Endodermal cell (in vitro differentiated cells): ENCODE data around the gene PPIA. TPM values are rescaled to one million over a fixed set of nuclear protein-coding genes. Genes with fewer than 3 reads are reported as not detected.
"Not testable (repeated sequence)": the region's sequence is repeated elsewhere in the genome, so short reads cannot be mapped to it uniquely, and the experiment has no call there.

Experiments used
- DNase-seq: peaks from one replicate; pipeline ENCODE4 v3.0.0-alpha.2; 2017
- H3K27ac ChIP-seq: 2 replicates; pipeline ENCODE4 v1.5.1; 2013; ENCODE audit warnings: mild to moderate bottlenecking, low read depth, low read length, moderate library complexity
- H3K27me3 ChIP-seq: 2 replicates; pipeline ENCODE4 v1.6.1; 2013; ENCODE audit warnings: mild to moderate bottlenecking, low read length, moderate library complexity; ENCODE audit not compliant: insufficient read depth, control insufficient read depth, poor library complexity, severe bottlenecking
- H3K36me3 ChIP-seq: 2 replicates; pipeline ENCODE4 v1.7.0; 2013; ENCODE audit warnings: mild to moderate bottlenecking, low read length, moderate library complexity; ENCODE audit not compliant: control insufficient read depth, insufficient read depth
- H3K4me1 ChIP-seq: one replicate; pipeline ENCODE4 v1.7.0; 2013; ENCODE audit warnings: low read length; ENCODE audit not compliant: control insufficient read depth, insufficient read depth
- H3K4me3 ChIP-seq: 2 replicates; pipeline ENCODE4 v1.5.1; 2013; ENCODE audit warnings: mild to moderate bottlenecking, low read length, moderate library complexity
- H3K9ac ChIP-seq: 2 replicates; pipeline ENCODE4 v1.6.1; 2013; ENCODE audit warnings: mild to moderate bottlenecking, low read length, moderate library complexity; ENCODE audit not compliant: poor library complexity, severe bottlenecking; ENCODE audit errors: extremely low read depth
- H3K9me3 ChIP-seq: 2 replicates; pipeline ENCODE4 v1.6.1; 2013; ENCODE audit warnings: mild to moderate bottlenecking, low read length, moderate library complexity; ENCODE audit not compliant: control insufficient read depth
- H3K27ac Mint-ChIP-seq: 2 replicates; pipeline ENCODE4 v1.8.0; 2020; ENCODE audit warnings: mixed read lengths
- H3K27me3 Mint-ChIP-seq: 2 replicates; pipeline ENCODE4 v1.8.0; 2021; ENCODE audit warnings: mild to moderate bottlenecking, mixed read lengths; ENCODE audit not compliant: insufficient read depth
- H3K36me3 Mint-ChIP-seq: 2 replicates; pipeline ENCODE4 v1.8.0; 2020; ENCODE audit warnings: low read depth, mixed read lengths
- H3K4me1 Mint-ChIP-seq: 2 replicates; pipeline ENCODE4 v1.8.0; 2020; ENCODE audit warnings: mixed read lengths
- H3K4me3 Mint-ChIP-seq: 2 replicates; pipeline ENCODE4 v1.8.0; 2020; ENCODE audit warnings: mild to moderate bottlenecking, moderate library complexity, mixed read lengths
- H3K9me3 Mint-ChIP-seq: 2 replicates; pipeline ENCODE4 v1.8.0; 2020; ENCODE audit warnings: mild to moderate bottlenecking, mixed read lengths
- CTCF ChIP-seq: fragments of 200-600 bp; sonication (generic); conservative IDR thresholded peaks from 2 replicates; pipeline ENCODE4 v1.5.0; 2021; ENCODE audit warnings: antibody characterized with exemption, mild to moderate bottlenecking
- WGBS, 2 experiments: methylation state at CpG; one replicate each; pipeline versions ENCODE4 v1.1.5 to v1.1.7; 2013; ENCODE audit warnings: missing lambda C conversion rate in 2 of 2, mixed read lengths in 1 of 2; ENCODE audit not compliant: insufficient coverage in 1 of 2, insufficient read length in 1 of 2; 5-methylcytosine and 5-hydroxymethylcytosine counted together
- total RNA-seq, 2 donors: library from RNA; stranded (reverse); fragmentation: NEBNext Ultra II Directional in 1 of 2; extraction: Animal tissue kit (Norgen Biotek cat#: 25700) in 1 of 2; gene quantifications; 2 replicates in 1 of 2; 3 replicates in 1 of 2; pipeline ENCODE4 v1.2.1, GENCODE V29; 2021

Gene PPIA
- total RNA-seq, 2 donors from 2014 or later: 1,857 to 1,899 TPM

DNA sequence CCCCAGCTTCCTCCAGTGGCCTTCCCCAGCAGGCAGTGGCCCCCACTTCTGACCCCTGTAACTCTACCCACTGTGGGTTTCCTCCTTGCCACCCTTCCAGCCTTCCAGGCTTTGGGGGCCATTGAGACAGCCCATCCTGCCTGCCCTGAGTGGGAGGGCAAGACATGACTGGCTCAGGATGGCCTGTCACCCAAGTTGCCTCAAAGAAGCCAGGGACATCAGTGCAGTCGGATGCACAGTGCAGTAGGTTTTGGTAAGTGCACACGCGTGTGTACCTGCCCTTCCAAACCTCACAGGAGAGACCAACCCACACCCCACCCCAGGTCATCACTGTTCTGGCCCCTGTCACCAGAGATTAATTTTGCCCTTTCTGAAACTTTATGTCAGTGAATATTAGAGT, 25.1 kb upstream of the PPIA start:
- 46 to 83% methylated on average over 1 to 3 of the region's 3 CpGs for WGBS, 2 experiments
- no peak overlapping the region for H3K27ac Mint-ChIP-seq
- H3K27me3 ChIP-seq: no peaks in the 10 kb centered on the region

GRCh38 chr7:44772440-44772839, 24.0 kb upstream of the PPIA start:
- no peak overlapping the region for H3K4me3 Mint-ChIP-seq
- Histone ChIP-seq H3K36me3 (peaks cover 4% of the 10 kb centered on the region), H3K4me3 (no peak overlapping the region), H3K9me3 (peaks cover 5% of the 10 kb centered on the region), H3K27ac (no peak overlapping the region), H3K27me3 (no peaks in the 10 kb centered on the region), H3K4me1 (no peaks in the 10 kb centered on the region), H3K9ac (no peak overlapping the region)
- H3K27ac Mint-ChIP-seq: no peak overlapping the region
- no peaks in the 10 kb centered on the region for H3K9me3 Mint-ChIP-seq
- no peak for TF ChIP-seq CTCF
- WGBS, 2 experiments: 65 to 74% methylated on average over 4 to 6 of the region's 6 CpGs
- no peaks in the 10 kb centered on the region for H3K4me1 Mint-ChIP-seq
- H3K36me3 Mint-ChIP-seq: peaks cover 13% of the 10 kb centered on the region
- peak; percentile 41 for DNase-seq
- peaks cover 1% of the 10 kb centered on the region for H3K27me3 Mint-ChIP-seq

More for the DNA sequence above, 25.1 kb upstream of the PPIA start:
- no peaks in the 10 kb centered on the region for H3K4me1 Mint-ChIP-seq
- Histone ChIP-seq H3K27ac (no peak overlapping the region), H3K36me3 (peaks cover 12% of the 10 kb centered on the region), H3K4me3 (no peak overlapping the region), H3K9me3 (peaks cover 5% of the 10 kb centered on the region), H3K9ac (no peak overlapping the region), H3K4me1 (no peaks in the 10 kb centered on the region)
- H3K9me3 Mint-ChIP-seq: no peaks in the 10 kb centered on the region
- peaks cover 1% of the 10 kb centered on the region for H3K27me3 Mint-ChIP-seq
- peak; percentile 36 for DNase-seq
- no peak overlapping the region for H3K4me3 Mint-ChIP-seq
- H3K36me3 Mint-ChIP-seq: peaks cover 19% of the 10 kb centered on the region
- TF ChIP-seq CTCF: no peak

DNA sequence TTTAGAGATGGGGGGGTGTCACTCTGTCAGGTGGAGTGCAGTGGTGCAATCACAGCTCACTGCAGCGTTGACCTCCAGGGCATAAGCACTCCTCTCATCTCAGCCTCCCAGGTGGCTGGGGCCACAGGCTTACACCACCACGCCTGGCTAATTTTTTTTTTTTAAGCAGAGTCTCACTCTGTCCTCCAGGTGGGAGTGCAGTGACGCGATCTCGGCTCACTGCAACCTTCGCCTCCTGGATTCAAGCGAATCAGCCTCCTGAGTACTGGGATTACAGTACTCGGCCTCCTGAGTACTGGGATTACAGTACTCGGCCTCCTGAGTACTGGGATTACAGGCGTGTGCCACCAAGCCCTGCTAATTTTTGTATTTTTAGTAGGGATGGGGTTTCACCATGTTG, 23.6 kb upstream of the PPIA start:
- Histone ChIP-seq H3K4me3 (no peak overlapping the region), H3K27me3 (no peaks in the 10 kb centered on the region), H3K4me1 (no peaks in the 10 kb centered on the region), H3K9me3 (peaks cover 5% of the 10 kb centered on the region), H3K36me3 (peaks cover 2% of the 10 kb centered on the region), H3K9ac (no peak overlapping the region), H3K27ac (no peak overlapping the region)
- Mint-ChIP-seq H3K9me3 (no peaks in the 10 kb centered on the region), H3K36me3 (peaks cover 8% of the 10 kb centered on the region), H3K4me3 (no peak overlapping the region), H3K27ac (no peak overlapping the region), H3K27me3 (peaks cover 1% of the 10 kb centered on the region), H3K4me1 (no peaks in the 10 kb centered on the region)
- 83% methylated on average over 4 to 10 of the region's 10 CpGs for WGBS, 2 experiments
- peak; percentile 54 for DNase-seq
- TF ChIP-seq CTCF: peak; percentile 59

GRCh38 chr7:44774486-44774885, 22.0 kb upstream of the PPIA start:
- not testable (repeated sequence) for H3K27ac ChIP-seq, H3K36me3 Mint-ChIP-seq, H3K36me3 ChIP-seq, H3K27me3 Mint-ChIP-seq, H3K9me3 ChIP-seq, H3K9me3 Mint-ChIP-seq, H3K9ac ChIP-seq, H3K27me3 ChIP-seq, H3K4me1 Mint-ChIP-seq, H3K4me1 ChIP-seq, DNase-seq, H3K4me3 Mint-ChIP-seq, H3K27ac Mint-ChIP-seq, H3K4me3 ChIP-seq
- WGBS, 2 experiments: 89 to 91% methylated on average over 3 of the region's 3 CpGs
